ENCODE results near the gene CECR2.

CECR2 gene

GRCh38 chr22:17347724-17348123 is 21.5 kb upstream of the CECR2 start:
- in situ Hi-C loops (cut with HindIII; ENCODE audit: low pct_unique_long_range_greater_than_20kb, low sequenced_read_pairs), result no loop called here
- DNase-seq (ENCODE audit: low read depth in 1 of 2, low spot score in 1 of 2), result no peak
- no peak for TF ChIP-seq JUND (IDR thresholded peaks at IDR 0.05; ENCODE audit: low read depth)

- TF ChIP-seq JUND (IDR thresholded peaks at IDR 0.05; ENCODE audit: low read depth), result no peak
- no peak for DNase-seq (ENCODE audit: low read depth in 1 of 2, low spot score in 1 of 2)
- in situ Hi-C loops (cut with HindIII; ENCODE audit: low pct_unique_long_range_greater_than_20kb, low sequenced_read_pairs), result no loop called here
Measured at GRCh38 chr22:17348464-17349103, 20.7 kb upstream of the CECR2 start.

- TF ChIP-seq JUND (IDR thresholded peaks at IDR 0.05; ENCODE audit: low read depth), result no peak
- DNase-seq (ENCODE audit: low read depth in 1 of 2, low spot score in 1 of 2), result no peak
- in situ Hi-C loops (cut with HindIII; ENCODE audit: low pct_unique_long_range_greater_than_20kb, low sequenced_read_pairs), result no loop called here
Measured at GRCh38 chr22:17349172-17349571, 20.1 kb upstream of the CECR2 start.

DNA sequence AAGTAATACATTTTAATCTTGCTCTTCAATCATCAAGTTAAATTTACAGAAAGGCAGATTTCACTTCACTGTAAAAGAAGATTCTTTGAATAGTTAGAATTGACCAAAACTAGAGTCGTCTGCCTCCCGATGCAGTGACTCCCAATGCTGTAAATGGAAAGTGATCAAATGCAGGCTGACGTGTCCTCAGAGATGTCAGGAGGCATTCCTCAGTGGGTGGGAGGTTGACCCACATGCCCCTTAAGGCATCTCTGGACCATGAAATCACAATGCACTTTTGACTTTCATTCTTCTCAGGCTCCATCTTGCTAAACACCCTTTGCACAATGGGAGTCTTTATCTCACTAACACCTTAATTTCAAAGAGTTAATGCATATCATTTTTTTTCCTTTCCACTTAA is 19.0 kb upstream of the CECR2 start:
- TF ChIP-seq JUND (IDR thresholded peaks at IDR 0.05; ENCODE audit: low read depth), result no peak
- in situ Hi-C loops (cut with HindIII; ENCODE audit: low pct_unique_long_range_greater_than_20kb, low sequenced_read_pairs), result no loop called here
- DNase-seq (ENCODE audit: low read depth in 1 of 2, low spot score in 1 of 2), result no peak

GRCh38 chr22:17352798-17353197 is 16.5 kb upstream of the CECR2 start:
- in situ Hi-C loops (cut with HindIII; ENCODE audit: low pct_unique_long_range_greater_than_20kb, low sequenced_read_pairs), result no loop called here
- no peak for TF ChIP-seq JUND (IDR thresholded peaks at IDR 0.05; ENCODE audit: low read depth)
- DNase-seq (ENCODE audit: low read depth in 1 of 2, low spot score in 1 of 2), result no peak

DNA sequence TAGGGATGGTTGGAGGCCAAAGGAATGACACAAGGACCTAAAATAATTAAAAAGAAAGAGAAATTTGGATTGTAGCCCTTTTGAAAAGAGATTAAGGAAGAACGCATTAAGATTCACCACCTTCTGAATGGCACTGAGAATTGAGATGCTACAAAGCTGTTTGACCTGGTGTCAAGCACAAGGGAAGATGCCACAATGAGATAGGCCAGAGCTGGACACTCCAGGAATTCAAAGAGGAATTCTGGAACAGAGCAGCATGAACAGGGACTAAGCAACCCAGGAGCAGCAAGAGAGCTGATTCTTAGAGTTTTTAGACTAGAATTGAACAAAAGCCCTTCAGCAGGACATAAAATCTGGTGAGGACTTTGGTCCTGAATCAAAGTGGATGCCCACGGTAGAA is 11.6 kb upstream of the CECR2 start:
- no peak for DNase-seq (ENCODE audit: low read depth in 1 of 2, low spot score in 1 of 2)
- in situ Hi-C loops (cut with HindIII; ENCODE audit: low pct_unique_long_range_greater_than_20kb, low sequenced_read_pairs), result no loop called here
- no peak for TF ChIP-seq JUND (IDR thresholded peaks at IDR 0.05; ENCODE audit: low read depth)

- no peak for TF ChIP-seq JUND (IDR thresholded peaks at IDR 0.05; ENCODE audit: low read depth)
- in situ Hi-C loops (cut with HindIII; ENCODE audit: low pct_unique_long_range_greater_than_20kb, low sequenced_read_pairs), result no loop called here
- no peak for DNase-seq (ENCODE audit: low read depth in 1 of 2, low spot score in 1 of 2)
Measured at GRCh38 chr22:17358415-17358814, 10.8 kb upstream of the CECR2 start.

DNA sequence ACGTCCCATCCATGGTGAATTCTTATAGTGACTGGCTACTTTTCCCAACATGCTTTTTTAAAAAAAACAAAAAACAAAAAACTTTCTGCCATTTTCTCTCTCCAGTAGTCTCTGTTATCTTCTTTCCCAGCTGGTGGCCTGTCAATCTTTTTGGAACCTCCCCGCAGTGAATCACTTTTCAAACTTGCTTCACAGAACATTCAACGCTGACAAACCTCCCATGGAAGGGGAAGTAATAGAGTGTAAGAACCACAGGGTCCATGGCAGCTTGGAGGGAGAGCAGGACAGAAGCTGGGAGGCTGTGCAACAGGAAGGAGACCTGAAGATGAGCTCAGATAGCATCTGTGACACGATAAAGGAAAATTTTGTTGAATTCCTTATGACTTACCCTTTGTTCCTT is 9.8 kb upstream of the CECR2 start:
- no peak for DNase-seq (ENCODE audit: low read depth in 1 of 2, low spot score in 1 of 2)
- in situ Hi-C loops (cut with HindIII; ENCODE audit: low pct_unique_long_range_greater_than_20kb, low sequenced_read_pairs), result no loop called here
- no peak for TF ChIP-seq JUND (IDR thresholded peaks at IDR 0.05; ENCODE audit: low read depth)

GRCh38 chr22:17366329-17366728 is 2.9 kb upstream of the CECR2 start:
- in situ Hi-C loops (cut with HindIII; ENCODE audit: low pct_unique_long_range_greater_than_20kb, low sequenced_read_pairs), result no loop called here
- TF ChIP-seq JUND (IDR thresholded peaks at IDR 0.05; ENCODE audit: low read depth), result no peak
- DNase-seq (ENCODE audit: low read depth in 1 of 2, low spot score in 1 of 2), result no peak

DNA sequence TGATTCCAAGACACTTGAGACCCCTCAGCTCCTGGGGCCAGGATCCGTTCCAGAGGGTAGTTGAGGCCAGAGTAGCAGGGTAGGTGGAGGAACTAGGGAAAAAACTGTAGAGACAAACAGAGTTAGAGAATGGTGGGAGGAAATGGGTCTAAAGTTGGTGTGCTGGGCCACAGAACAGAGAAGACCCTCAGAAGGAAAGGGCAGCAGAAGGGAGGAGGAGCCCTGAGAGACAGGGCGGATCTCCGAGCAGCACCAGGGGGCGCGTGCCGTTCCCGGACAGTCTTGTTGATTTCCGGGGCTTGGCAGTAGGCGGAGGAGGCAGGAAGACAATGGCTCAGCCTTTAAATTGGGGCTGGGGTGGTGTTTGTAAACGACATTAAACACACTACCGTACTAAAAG is 2.4 kb upstream of the CECR2 start:
- in situ Hi-C loops (cut with HindIII; ENCODE audit: low pct_unique_long_range_greater_than_20kb, low sequenced_read_pairs), result no loop called here
- peak in 1 of 2 experiments; percentile 30 for DNase-seq (ENCODE audit: low read depth in 1 of 2, low spot score in 1 of 2)
- TF ChIP-seq JUND (IDR thresholded peaks at IDR 0.05; ENCODE audit: low read depth), result no peak

DNA sequence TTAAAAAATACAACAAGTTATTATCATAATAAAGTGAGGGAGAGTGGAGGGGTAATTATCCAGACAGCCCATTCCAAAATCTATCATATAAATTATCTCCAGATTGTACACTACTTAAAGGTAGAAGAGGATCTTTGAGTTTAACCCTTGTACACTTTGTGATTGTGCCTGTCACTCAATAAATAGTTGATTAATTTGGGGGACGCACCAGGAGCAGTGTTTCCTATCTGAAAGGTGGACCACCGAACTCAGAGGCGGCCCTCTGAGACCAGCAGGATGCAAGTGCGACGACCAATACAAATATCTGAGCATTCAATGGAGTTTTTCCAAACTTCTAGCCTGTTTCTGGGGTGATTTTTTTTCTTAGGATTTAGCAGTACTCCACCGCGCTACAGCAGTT is 1.1 kb upstream of the CECR2 start:
- in situ Hi-C loops (cut with HindIII; ENCODE audit: low pct_unique_long_range_greater_than_20kb, low sequenced_read_pairs), result no loop called here
- DNase-seq (ENCODE audit: low read depth in 1 of 2, low spot score in 1 of 2), result no peak
- no peak for TF ChIP-seq JUND (IDR thresholded peaks at IDR 0.05; ENCODE audit: low read depth)

GRCh38 chr22:17368554-17369438 is 464 bp upstream of the CECR2 start:
- in situ Hi-C loops (cut with HindIII; ENCODE audit: low pct_unique_long_range_greater_than_20kb, low sequenced_read_pairs), result no loop called here
- no peak for TF ChIP-seq JUND (IDR thresholded peaks at IDR 0.05; ENCODE audit: low read depth)
- peak in 1 of 2 experiments; percentile 52 for DNase-seq (ENCODE audit: low read depth in 1 of 2, low spot score in 1 of 2)

DNA sequence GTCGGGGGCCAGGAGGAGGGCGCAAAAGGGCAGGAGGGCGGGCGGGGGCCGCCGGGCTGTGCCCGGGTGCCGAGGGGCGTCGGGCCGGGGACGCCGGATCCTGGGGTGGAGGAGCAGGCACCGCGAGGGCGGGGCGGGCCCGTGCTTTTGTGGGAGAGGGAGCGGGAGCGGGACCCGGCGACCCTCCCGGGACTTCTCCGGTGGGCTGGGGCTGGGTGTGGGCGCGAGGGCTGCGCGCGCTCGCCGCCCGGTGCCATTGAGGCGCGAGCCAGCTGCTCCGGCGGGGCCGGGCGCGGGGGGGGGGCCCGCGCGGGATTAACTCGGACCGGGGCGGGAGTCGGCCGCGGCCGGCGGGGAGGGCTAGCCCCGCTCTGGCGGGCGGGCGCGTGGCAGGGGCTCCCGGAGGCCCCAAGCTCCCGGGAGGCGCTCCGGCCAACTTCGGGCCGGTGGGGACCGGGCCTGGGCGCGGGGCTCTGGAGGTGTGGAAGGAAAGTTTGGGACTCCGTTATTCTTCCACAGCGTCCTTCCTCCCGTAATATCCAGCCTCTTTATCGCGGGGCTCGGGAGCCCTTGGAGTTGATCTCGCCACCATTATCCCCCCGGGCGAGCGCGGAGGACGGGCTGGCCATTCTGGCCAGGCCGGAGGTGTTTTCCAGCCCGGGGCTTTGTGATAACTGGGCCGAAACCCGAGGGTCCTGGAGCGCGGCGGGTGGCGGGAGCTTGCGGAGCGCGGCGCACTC is 936 bp downstream of the CECR2 start:
- no peak for TF ChIP-seq JUND (IDR thresholded peaks at IDR 0.05; ENCODE audit: low read depth)
- DNase-seq (ENCODE audit: low read depth in 1 of 2, low spot score in 1 of 2), result no peak
- in situ Hi-C loops (cut with HindIII; ENCODE audit: low pct_unique_long_range_greater_than_20kb, low sequenced_read_pairs), result no loop called here
